ENCODE data around the gene TBC1D22A. TPM values are rescaled to one million over a fixed set of nuclear protein-coding genes. Genes with fewer than 3 reads are reported as not detected.

The TBC1D22A gene
- total and polyA plus RNA-seq, 2 donors (not counting 3 experiments of a cell fraction or from before 2014, with no cell fraction given), result 26.1 to 32.4 TPM

DNA sequence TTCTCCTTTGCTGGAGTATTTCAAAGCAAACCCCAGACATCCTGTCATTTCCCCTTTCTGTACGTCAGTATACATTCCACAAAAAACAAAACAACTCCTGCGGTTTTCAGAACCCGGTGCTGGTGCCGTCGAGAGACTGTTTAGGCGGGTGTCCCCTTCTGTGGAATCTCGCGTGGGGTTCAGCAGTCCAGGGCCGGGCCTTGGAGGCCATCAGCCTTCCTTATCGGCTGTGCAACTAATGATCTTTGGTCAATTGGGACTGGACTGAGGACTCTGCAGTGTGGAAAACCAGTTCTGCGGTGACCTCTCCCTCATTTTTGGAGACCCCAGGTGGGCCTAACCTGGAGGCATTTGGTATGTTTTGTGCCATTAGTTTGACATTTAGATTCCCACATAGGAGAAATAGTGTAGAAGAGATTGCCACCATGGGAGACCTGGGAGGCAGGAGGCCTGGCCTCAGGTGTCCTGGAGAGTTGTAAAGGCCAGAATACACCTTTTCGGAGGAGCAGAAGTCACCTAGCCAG is 84.4 kb downstream of the TBC1D22A start:
- Histone ChIP-seq H3K36me3 (ENCODE audit: control insufficient read depth in 2 of 2, extremely low read depth in 1 of 2, insufficient read depth in 2 of 2, low read length in 2 of 2) (peaks cover 0 to 3% of the 10 kb centered on the region in 2 experiments), H3K79me2 (ENCODE audit: control insufficient read depth, insufficient read depth, low read length) (peaks cover 4% of the 10 kb centered on the region), H3K4me2 (ENCODE audit: insufficient read depth, low read length) (no peak overlapping the region), H3K9me1 (replicated peaks; ENCODE audit: control insufficient read depth, extremely low read depth, insufficient read depth, low read length) (no peaks in the 10 kb centered on the region), H3K27me3 (ENCODE audit: control insufficient read depth in 2 of 2, insufficient read depth in 2 of 2, low read length in 2 of 2) (no peaks in the 10 kb centered on the region), H2AFZ (ENCODE audit: low read depth, low read length) (no peak overlapping the region), H3K4me1 (ENCODE audit: control insufficient read depth, extremely low read depth, insufficient read depth, low read length) (peaks cover 16% of the 10 kb centered on the region), H3K4me3 (replicated peaks in 1 of 3; ENCODE audit: insufficient read depth in 1 of 3, low read depth in 1 of 3, low read length in 3 of 3) (no peak overlapping the region), H3K9ac (replicated peaks; ENCODE audit: extremely low read depth, insufficient read depth, low read length) (no peak overlapping the region), H4K20me1 (replicated peaks; ENCODE audit: control insufficient read depth, extremely low read depth, insufficient read depth, low read length) (no peaks in the 10 kb centered on the region), H3K27ac (ENCODE audit: insufficient read depth, low read depth, low read length) (no peak overlapping the region), H3K9me3 (replicated peaks; ENCODE audit: control insufficient read depth, insufficient read depth, low read length) (no peaks in the 10 kb centered on the region)
- intact Hi-C loops (cut with micrococcal nuclease), result loop anchor here (5.0 kb wide), 2 partner anchors 95 to 150 kb away; no protein-coding TSS in a partner anchor
- BruUV-seq (replicated peaks), result no TSS peak
- CTCF ChIA-PET, result interaction anchor here (1.6 to 3.5 kb wide), 5 partner anchors 48 to 1645 kb away, joined by 7 to 82 read pairs (median 13); no protein-coding TSS in a partner anchor
- TF ChIP-seq, protein P1, sequence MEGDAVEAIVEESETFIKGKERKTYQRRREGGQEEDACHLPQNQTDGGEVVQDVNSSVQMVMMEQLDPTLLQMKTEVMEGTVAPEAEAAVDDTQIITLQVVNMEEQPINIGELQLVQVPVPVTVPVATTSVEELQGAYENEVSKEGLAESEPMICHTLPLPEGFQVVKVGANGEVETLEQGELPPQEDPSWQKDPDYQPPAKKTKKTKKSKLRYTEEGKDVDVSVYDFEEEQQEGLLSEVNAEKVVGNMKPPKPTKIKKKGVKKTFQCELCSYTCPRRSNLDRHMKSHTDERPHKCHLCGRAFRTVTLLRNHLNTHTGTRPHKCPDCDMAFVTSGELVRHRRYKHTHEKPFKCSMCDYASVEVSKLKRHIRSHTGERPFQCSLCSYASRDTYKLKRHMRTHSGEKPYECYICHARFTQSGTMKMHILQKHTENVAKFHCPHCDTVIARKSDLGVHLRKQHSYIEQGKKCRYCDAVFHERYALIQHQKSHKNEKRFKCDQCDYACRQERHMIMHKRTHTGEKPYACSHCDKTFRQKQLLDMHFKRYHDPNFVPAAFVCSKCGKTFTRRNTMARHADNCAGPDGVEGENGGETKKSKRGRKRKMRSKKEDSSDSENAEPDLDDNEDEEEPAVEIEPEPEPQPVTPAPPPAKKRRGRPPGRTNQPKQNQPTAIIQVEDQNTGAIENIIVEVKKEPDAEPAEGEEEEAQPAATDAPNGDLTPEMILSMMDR (IDR thresholded peaks at IDR 0.05; ENCODE audit: extremely low read depth in 1 of 2, insufficient read depth in 1 of 2, low read depth in 1 of 2, low read length in 2 of 2), result no peak
- TF ChIP-seq MYC (IDR thresholded peaks at IDR 0.05; ENCODE audit: low read depth, low read length) (no peak), JUN (IDR thresholded peaks at IDR 0.05; ENCODE audit: borderline replicate concordance, insufficient read depth, insufficient read length, low read depth) (no peak), POLR2A (IDR thresholded peaks at IDR 0.05; ENCODE audit: low read depth, low read length) (no peak), GATA2 (IDR thresholded peaks at IDR 0.05; ENCODE audit: insufficient read depth, insufficient read length, low read depth, low read length) (no peak), FOS (IDR thresholded peaks at IDR 0.05; ENCODE audit: borderline replicate concordance, insufficient read depth, low read length) (no peak), POLR2AphosphoS5 (IDR thresholded peaks at IDR 0.05; ENCODE audit: insufficient read depth, low read depth, low read length) (no peak), EZH2 (IDR thresholded peaks at IDR 0.05; ENCODE audit: borderline replicate concordance, low read depth, low read length, severe bottlenecking) (no peak)
- TF ChIP-seq, protein P2, sequence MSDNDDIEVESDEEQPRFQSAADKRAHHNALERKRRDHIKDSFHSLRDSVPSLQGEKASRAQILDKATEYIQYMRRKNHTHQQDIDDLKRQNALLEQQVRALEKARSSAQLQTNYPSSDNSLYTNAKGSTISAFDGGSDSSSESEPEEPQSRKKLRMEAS (IDR thresholded peaks at IDR 0.05; ENCODE audit: insufficient read depth, insufficient read length), result no peak
- POLR2A ChIA-PET, result no interaction called here
- FAIRE-seq, result no peak
- dilution Hi-C loops (cut with MboI; ENCODE audit: extremely low pct_ligation_motif_present, low sequenced_read_pairs), result no loop called here
- no peak for DNase-seq (ENCODE audit: low read depth, low spot score)
